Measurements from ENCODE around the gene DNAI1.

Gene DNAI1

DNA sequence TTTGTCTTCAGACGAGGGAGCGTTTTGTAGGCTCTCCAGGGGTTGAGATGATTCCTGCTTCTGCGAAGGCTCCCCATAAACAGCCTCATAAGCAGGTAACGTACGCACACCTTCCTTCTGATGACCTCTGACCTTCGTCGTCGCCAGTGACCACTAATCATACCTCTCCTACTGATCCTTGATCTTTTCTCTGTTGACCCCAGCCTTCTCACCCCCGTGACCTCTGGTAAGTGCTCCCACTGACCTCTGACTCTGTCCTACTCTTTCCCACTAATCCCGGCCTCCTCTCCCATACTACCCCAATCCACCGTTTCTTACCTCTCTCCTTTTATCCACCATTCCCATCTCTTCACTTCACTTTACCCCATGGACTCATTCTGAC lies 345 bp downstream of the DNAI1 start:
- H3K27ac ChIP-seq = no peak overlapping the region
- TF ChIP-seq, protein P1, sequence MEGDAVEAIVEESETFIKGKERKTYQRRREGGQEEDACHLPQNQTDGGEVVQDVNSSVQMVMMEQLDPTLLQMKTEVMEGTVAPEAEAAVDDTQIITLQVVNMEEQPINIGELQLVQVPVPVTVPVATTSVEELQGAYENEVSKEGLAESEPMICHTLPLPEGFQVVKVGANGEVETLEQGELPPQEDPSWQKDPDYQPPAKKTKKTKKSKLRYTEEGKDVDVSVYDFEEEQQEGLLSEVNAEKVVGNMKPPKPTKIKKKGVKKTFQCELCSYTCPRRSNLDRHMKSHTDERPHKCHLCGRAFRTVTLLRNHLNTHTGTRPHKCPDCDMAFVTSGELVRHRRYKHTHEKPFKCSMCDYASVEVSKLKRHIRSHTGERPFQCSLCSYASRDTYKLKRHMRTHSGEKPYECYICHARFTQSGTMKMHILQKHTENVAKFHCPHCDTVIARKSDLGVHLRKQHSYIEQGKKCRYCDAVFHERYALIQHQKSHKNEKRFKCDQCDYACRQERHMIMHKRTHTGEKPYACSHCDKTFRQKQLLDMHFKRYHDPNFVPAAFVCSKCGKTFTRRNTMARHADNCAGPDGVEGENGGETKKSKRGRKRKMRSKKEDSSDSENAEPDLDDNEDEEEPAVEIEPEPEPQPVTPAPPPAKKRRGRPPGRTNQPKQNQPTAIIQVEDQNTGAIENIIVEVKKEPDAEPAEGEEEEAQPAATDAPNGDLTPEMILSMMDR (IDR thresholded peaks at IDR 0.05) = no peak
- no peak for TF ChIP-seq ZFX (IDR thresholded peaks at IDR 0.05; ENCODE audit: borderline replicate concordance)

DNA sequence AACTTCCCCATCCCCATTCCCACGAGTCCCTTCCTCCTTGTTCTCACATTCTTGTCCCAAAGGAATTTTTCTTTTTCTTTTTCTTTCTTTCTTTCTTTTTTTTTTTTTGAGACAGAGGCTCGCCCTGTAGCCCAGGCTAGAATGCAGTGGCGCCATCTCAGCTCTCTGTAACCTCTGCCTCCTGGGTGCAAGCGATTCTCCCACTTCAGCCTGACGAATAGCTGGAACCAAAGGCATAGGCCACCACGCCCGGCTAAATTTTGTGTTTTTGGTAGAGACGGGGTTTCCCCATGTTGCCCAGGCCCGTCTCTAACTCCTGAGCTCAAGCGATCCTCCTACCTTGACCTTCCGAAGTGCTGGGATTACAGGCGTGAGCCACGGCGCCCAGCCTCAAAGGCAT lies 751 bp downstream of the DNAI1 start:
- H3K27ac ChIP-seq = no peak overlapping the region
- TF ChIP-seq ZFX (IDR thresholded peaks at IDR 0.05; ENCODE audit: borderline replicate concordance) = no peak
- TF ChIP-seq, protein P1 (IDR thresholded peaks at IDR 0.05) = no peak

DNA sequence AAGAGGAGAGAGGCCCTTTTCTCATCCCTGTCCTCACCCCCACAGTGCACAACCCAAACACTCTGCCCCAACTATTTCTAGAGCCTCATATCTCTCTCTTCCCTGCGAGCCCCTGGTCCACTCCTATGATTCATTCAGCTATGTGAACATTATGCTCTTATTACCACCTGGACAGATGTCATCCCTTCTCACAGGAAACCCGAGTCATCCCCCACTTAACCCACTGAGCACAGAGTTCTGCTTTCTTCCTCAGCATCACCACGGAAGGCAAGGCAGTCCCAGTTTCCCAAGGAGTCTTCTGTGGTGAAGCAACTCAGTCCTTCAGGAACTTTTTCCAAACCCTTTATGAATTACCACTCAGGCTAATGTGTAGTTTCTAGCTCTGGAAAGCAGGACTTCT lies 1.3 kb downstream of the DNAI1 start:
- no peak overlapping the region for H3K27ac ChIP-seq
- TF ChIP-seq, protein P1 (IDR thresholded peaks at IDR 0.05) = no peak
- TF ChIP-seq ZFX (IDR thresholded peaks at IDR 0.05; ENCODE audit: borderline replicate concordance) = no peak

DNA sequence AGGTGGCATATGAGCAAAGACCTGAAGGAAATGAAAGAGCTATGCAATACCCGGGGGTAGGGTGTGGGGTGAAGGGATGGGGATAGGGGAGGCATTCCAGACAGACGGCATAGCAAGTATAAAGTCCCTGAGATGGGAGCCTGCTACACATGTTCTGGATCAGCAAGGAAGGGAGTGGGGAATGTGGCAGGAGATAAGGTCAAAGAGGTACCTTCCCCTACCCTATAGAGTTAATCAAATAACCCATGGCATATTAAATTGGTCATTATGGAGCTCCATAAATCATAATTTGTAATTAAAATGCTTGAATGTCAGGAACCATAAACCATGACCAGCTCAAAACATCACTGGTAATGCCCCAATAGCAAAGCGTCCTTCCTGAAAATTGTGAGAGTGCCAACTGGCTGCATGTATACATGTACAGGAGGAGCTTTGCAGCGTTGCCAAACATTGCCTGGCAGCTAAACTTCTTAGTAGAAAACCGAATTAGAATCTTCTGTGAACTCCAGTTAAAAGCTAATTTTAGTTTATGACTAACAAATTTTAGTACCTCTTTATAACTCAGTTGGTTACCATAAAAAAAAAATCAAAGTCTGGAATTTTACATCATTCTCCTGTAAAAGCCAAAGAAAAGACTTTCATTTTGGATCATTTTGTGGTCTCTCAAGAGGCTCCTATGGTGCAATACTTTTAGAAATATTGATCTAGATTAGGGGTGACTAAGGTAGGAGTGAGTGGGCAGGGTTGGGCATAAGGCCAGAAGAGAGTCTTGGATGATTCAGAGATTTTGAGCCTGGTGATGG lies 4.7 kb downstream of the DNAI1 start:
- no peak overlapping the region for H3K27ac ChIP-seq
- TF ChIP-seq, protein P1 (IDR thresholded peaks at IDR 0.05) = no peak
- TF ChIP-seq ZFX (IDR thresholded peaks at IDR 0.05; ENCODE audit: borderline replicate concordance) = no peak

DNA sequence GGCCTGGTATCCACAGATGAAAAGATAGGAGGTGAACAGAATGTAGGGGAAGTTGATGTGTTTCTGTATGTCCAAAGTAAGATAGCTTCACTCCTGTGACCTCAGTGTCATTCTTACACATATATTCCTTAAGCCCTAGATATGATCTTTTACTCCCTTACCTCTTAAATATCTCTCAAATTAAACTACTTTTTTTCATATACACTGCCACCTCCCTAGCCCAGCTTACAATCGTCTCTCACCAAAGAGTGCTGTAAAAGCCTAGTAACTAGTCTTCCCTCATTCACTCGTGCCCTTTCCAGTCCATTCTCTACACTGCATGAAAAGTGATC lies 5.3 kb downstream of the DNAI1 start:
- TF ChIP-seq, protein P1 (IDR thresholded peaks at IDR 0.05) = no peak
- TF ChIP-seq ZFX (IDR thresholded peaks at IDR 0.05; ENCODE audit: borderline replicate concordance) = no peak
- H3K27ac ChIP-seq = no peak overlapping the region

DNA sequence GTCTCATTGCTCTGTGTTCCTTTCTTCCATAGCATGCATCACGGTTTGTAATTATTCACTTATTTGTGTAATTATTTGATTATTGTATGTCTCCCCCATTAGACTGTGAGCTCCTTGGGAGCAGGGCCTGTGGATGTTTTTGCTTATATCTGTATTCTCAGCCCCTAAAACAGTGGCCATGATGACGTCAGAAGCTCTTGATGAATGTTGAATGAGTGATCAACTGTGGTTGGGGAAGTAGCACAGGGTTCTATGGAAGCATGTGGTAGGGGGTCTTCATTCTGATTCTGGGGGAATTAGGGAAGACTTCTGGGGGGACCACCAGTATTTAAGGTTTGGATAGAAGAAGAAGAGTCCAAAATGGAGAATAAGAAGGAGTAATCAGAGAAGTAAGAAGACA lies 6.0 kb downstream of the DNAI1 start:
- no peak overlapping the region for H3K27ac ChIP-seq
- no peak for TF ChIP-seq ZFX (IDR thresholded peaks at IDR 0.05; ENCODE audit: borderline replicate concordance)
- TF ChIP-seq, protein P1 (IDR thresholded peaks at IDR 0.05) = no peak

DNA sequence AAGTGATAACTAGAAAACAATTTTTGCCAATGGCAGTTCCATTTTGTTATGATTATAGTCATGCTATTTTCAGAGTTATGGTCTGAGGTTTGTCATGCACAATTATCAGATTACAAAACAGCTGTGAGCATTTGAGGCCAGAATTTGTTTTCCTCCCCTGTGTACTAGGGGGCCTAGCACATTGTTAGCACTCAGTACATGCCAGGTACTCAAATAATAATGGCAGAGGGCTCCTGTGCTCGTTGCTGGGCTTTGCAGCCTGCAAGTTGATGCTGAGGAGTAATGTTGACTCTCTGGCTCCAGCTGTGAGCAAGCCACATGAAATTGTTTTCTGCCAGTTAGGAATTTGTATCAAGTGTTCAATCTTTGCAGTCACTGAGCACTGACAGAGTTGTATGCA lies 6.9 kb downstream of the DNAI1 start:
- no peak overlapping the region for H3K27ac ChIP-seq
- TF ChIP-seq, protein P1 (IDR thresholded peaks at IDR 0.05) = no peak
- no peak for TF ChIP-seq ZFX (IDR thresholded peaks at IDR 0.05; ENCODE audit: borderline replicate concordance)

All from 22Rv1 (cell line).